HG03378 (cell line): ENCODE results near the gene HPCAL1.
A peak's percentile ranks its signal among the peaks of the same experiment; 100 is the strongest.

ENCODE experiments used
- ATAC-seq: cut with Tn5 transposase; IDR thresholded peaks from one replicate; pipeline ENCODE4 v1.9.1; 2021; ENCODE audit warnings: mild to moderate bottlenecking, moderate library complexity; ENCODE audit not compliant: unreplicated experiment

Gene HPCAL1

GRCh38 chr2:10400978-10401951 is 98.6 kb downstream of the HPCAL1 start:
- ATAC-seq, result no peak

- ATAC-seq, result no peak
Observed at GRCh38 chr2:10402062-10402585, 99.4 kb downstream of the HPCAL1 start.

DNA sequence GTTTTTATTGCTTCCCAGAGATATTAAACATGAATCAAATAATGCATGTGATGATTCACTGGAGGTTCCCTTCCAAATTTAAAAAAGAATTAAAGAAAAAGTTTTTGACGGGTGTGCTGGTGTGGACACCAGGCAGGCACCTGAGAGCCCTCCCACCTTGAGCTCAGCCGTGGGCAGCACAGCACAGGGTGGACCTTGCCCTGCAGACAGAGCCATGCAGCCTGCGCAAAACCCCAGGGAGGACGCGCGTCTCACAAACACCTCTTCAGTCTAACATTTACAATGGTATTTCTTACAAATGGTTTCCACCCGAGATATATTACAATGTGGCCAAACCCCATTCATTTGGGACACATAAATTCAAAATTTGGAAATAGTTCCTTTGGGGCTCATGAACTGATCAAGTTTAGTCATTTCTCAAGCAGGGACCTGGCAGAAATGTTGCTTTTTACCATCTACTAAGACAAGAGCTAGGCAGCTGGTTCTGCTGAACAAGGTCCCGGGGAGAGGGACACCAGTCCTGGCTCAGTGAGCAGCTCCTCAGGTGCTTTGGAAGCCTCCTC is 100.0 kb downstream of the HPCAL1 start:
- ATAC-seq, result no peak

- no peak for ATAC-seq
Observed at GRCh38 chr2:10404324-10405143, 101.8 kb downstream of the HPCAL1 start.

DNA sequence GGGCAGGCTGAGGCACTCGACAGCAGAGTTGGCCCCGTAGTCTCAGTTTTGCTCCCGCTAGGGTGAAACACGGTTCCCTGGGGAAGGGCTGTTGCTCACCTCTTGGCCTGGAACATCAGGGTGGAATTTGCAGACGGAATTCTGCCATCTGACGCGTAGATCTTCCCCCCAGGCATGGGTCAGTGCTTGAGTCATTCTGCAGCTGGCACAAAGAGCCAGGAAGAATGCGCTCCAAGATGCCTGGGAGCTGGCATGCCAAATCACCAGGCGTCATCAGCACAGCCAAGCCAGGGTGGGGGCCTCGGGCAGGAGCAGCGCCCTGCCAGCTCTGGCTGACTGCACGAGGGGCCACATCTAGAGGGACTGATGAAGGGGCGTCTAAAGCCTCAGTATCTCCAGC is 102.7 kb downstream of the HPCAL1 start:
- no peak for ATAC-seq

DNA sequence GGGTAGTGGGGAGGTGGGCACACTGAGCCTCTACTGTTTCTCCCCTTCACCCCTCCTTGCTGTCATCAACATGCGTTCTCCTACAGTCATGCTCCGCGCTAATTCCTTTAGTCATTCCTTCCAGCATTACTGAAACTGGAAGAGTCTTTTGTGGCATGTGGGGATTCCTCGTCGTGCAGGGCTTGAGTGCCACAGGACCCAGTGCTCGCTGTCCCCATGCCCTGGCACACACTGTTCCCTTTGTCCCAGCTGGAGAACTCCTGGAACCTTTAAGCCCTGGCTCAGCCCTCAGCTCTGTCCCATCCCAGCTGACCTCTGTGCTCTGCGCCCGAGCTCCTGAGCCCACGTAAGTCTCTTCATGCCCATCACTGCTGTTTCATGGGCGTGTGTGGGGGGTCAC is 103.3 kb downstream of the HPCAL1 start:
- no peak for ATAC-seq

- ATAC-seq, result no peak
Observed at GRCh38 chr2:10406491-10407188, 103.9 kb downstream of the HPCAL1 start.

- no peak for ATAC-seq
Observed at GRCh38 chr2:10407432-10407831, 104.7 kb downstream of the HPCAL1 start.

DNA sequence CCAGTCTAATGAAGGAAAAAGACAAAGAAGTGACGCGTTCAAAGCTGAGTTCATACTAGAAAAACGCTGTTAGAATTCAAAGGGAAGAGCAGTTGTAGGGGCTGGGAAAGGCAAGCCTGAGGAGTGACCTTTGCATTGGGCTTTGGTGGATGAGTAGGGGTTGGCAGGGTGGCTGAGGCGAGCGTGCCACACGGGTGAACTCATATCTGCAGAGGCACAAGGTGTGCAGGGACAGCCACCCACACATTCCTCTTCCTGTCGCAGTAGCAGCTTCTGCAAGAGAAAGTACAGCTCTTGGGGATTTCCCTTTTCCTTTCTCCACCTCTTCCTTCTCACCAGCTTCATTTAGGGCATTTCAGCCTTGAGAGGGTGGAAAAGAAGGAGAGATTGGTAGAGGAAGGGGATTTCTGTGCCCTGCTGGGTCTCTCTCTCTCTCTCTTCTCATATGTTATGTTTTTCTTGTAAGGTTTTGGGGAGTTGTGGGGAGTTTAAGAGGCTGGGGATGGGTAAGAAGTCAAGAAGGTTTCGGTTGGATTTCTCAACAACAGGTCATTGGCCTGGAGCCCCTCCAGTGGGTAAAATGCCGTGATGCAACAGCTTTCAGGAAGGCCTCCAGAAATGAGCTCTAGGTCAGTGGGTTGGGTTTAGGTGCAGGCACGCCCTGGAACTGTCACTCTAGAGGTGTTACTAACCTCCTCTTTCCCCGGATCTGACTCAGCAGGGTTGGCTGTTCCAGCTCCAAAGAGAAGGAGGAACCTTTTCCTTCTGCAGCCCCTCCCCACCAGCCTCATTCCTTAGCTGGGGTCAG is 105.3 kb downstream of the HPCAL1 start:
- peak; percentile 36 for ATAC-seq

- ATAC-seq, result peak; percentile 37
Observed at GRCh38 chr2:10408649-10409579, 106.2 kb downstream of the HPCAL1 start.

DNA sequence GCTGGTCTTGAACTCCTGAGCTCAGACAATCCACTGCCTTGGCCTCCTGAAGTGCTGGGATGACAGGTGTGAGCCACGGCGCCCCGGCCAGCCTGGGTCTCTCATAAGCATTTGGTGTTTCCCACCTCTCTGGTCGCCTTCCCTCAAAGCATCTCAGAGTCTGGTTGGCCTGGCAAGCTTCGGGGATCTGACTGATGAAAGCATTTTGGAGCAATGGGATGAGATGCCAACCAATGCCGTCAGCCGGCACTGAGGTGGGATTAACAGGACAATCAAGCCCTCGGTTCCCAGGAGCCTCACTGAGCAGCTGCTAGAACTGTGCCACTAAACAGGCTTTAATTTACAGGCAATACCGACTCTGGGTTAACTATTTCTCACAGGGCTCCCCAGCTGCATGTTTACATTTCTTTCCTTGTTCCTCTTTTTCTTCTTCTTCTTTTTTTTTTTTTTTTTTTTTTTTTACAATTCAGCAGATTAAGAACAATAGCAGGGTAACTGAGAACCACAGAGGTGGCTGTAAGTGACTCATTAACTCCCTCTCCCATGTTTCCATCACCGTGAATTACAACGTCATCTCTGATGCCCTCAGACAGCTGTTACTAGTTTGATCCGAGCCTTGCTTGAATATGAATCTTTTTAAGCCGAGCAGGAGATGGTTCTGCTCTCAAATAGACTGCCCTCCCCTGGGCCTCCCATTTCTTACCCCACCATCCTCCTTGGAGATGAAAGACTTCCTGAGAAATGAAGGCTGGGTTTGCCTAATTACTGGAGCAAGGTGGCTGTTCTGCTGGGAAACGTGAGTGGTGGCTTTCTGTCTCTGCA is 107.5 kb downstream of the HPCAL1 start:
- peak; percentile 82 for ATAC-seq

DNA sequence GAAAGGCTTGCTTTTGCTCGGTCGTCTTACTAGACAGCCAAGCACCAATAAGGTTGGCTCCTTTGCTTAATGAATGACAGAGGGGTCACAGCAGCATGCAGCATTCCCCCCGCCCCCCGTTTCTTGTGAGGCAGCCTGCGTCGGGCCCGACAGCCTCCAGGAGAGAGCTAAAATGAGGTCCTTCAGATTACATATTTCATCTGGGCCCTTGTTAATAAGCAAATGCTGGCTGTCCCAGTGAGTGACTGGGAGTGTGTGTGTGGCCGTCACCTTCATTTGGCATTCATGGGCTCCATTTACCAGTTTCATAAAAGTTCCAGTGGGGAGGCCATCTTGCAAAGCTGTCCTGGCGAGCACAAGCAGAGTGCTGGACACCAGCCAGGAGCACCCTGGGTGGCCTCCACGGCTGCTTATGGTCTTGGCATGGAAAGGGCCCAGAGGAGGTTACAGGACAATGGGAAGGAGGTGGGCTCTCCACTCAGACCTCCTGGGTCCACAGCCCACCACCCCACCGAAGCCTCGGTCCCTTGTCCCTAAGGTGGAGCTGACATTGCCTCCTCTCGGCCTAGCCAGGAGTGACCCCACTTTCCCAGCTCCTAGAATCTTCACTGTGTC is 108.2 kb downstream of the HPCAL1 start:
- ATAC-seq, result no peak

- ATAC-seq, result no peak
Observed at GRCh38 chr2:10411557-10411956, 108.9 kb downstream of the HPCAL1 start.

- no peak for ATAC-seq
Observed at GRCh38 chr2:10412380-10412779, 109.7 kb downstream of the HPCAL1 start.

DNA sequence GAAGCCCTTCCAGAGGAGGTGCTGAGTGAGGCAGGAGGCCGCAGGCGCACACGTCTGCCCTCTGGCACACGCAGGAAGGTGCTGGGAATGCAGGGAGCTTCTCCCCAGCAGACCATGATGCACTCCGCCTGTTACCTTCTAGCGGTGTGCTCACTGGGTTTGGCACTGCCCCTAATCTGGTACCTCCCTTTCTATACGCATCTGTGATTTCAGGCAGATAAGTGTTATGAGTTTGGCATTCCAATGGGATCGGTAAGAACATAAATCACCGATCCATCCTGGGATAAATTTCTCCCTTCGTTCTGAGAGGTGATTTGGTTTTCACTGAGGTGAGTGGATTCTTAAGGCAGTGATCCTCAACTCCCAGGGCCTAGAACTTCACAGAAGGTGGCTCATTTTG is 110.8 kb downstream of the HPCAL1 start:
- ATAC-seq, result no peak

DNA sequence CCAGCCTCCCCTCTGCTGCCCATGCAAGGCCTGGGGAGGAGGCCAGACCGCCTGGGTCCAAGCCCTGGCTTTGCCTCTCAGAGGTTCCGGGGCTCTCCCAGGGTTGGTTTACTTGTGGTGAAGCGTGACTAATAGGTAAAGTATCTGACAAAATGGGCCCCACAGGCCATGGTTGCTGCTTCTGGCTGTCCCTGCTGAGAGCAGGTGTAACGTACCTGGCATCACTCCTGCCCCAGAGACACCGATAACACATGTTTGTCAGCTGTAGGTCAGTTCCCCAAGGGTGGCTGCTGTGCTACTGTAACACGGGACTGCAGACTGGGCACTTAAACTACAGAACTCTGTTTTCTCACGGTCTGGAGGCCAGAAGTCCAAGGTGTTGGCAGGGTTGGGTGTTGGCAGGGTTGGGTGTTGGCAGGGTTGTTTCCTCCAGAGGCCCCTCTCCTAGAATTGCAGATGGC is 111.3 kb downstream of the HPCAL1 start:
- no peak for ATAC-seq

DNA sequence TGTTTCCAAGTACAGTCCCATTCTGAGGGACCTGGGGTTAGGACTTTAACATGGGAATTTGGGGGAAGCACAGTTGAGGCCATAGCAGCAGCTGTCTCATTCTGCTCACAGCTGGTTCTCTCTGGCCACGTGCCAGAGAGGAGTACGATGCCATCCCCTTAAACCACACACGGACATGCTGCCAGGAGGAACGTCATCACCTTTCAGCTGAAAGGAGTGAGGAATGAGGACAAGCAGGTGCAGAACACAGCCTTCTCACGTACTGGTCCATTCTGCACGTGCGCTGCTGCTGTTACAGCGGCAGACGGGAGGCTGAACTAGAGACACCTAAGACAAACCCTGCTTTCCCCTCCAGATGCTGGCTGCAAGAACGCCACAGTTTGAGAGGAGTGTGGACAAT is 111.9 kb downstream of the HPCAL1 start:
- no peak for ATAC-seq
